WERI-Rb-1 (cell line): Measurements from ENCODE around the gene PCED1B.

Source experiments
- DNase-seq: peaks from one replicate; pipeline ENCODE4 v3.0.0-alpha.2; 2020
- H3K27ac ChIP-seq: fragments of 250-450 bp; sonication (Bioruptor Pico); 2 replicates; pipeline ENCODE4 v1.5.1; 2020; ENCODE audit warnings: mild to moderate bottlenecking, moderate library complexity
- H3K27me3 ChIP-seq: fragments of 250-450 bp; sonication (Bioruptor Pico); 2 replicates; pipeline ENCODE4 v1.5.1; 2021; ENCODE audit warnings: mild to moderate bottlenecking, low read depth, moderate library complexity; ENCODE audit not compliant: insufficient read depth, severe bottlenecking
- H3K36me3 ChIP-seq: fragments of 250-450 bp; sonication (Bioruptor Pico); 2 replicates; pipeline ENCODE4 v1.5.1; 2020; ENCODE audit warnings: mild to moderate bottlenecking, moderate library complexity
- H3K4me3 ChIP-seq: 2 replicates; pipeline ENCODE4 v1.5.1; 2011; ENCODE audit warnings: low read depth, mild to moderate bottlenecking, control low read depth, low read length
- H3K9me3 ChIP-seq: fragments of 250-450 bp; sonication (Bioruptor Pico); 2 replicates; pipeline ENCODE4 v1.5.1; 2021; ENCODE audit warnings: mild to moderate bottlenecking, moderate library complexity; ENCODE audit not compliant: severe bottlenecking
- CTCF ChIP-seq: IDR thresholded peaks from 2 replicates; pipeline ENCODE4 v1.5.1; 2011; ENCODE audit warnings: low read depth, mild to moderate bottlenecking, control low read depth, inconsistent platforms, low read length

PCED1B gene

GRCh38 chr12:47141459-47141858 is 62.0 kb downstream of the PCED1B start:
- no peak for DNase-seq
- H3K9me3 ChIP-seq: no peaks in the 10 kb centered on the region

GRCh38 chr12:47144769-47145168 is 65.3 kb downstream of the PCED1B start:
- DNase-seq: no peak
- TF ChIP-seq CTCF: no peak
- H3K27me3 ChIP-seq: peaks cover 4% of the 10 kb centered on the region
- H3K4me3 ChIP-seq: no peak overlapping the region
- no peak overlapping the region for H3K27ac ChIP-seq
- H3K36me3 ChIP-seq: no peaks in the 10 kb centered on the region
- no peaks in the 10 kb centered on the region for H3K9me3 ChIP-seq

More at GRCh38 chr12:47141459-47141858, 62.0 kb downstream of the PCED1B start:
- TF ChIP-seq CTCF: no peak
- Histone ChIP-seq H3K36me3 (no peaks in the 10 kb centered on the region), H3K27me3 (peaks cover 8% of the 10 kb centered on the region), H3K27ac (no peak overlapping the region), H3K4me3 (no peak overlapping the region)

- DNase-seq: no peak
- Histone ChIP-seq H3K36me3 (no peaks in the 10 kb centered on the region), H3K27me3 (peaks cover 4% of the 10 kb centered on the region), H3K9me3 (no peaks in the 10 kb centered on the region), H3K27ac (no peak overlapping the region), H3K4me3 (no peak overlapping the region)
- TF ChIP-seq CTCF: no peak
These were observed 65.8 kb downstream of the PCED1B start for GRCh38 chr12:47145188-47145587.

GRCh38 chr12:47147739-47148138 is 68.3 kb downstream of the PCED1B start:
- no peak for DNase-seq

GRCh38 chr12:47149146-47149545 is 69.7 kb downstream of the PCED1B start:
- Histone ChIP-seq H3K27ac (no peak overlapping the region), H3K9me3 (no peaks in the 10 kb centered on the region), H3K36me3 (no peaks in the 10 kb centered on the region), H3K27me3 (peaks cover 4% of the 10 kb centered on the region), H3K4me3 (no peak overlapping the region)
- no peak for DNase-seq
- TF ChIP-seq CTCF: no peak

More at GRCh38 chr12:47147739-47148138, 68.3 kb downstream of the PCED1B start:
- Histone ChIP-seq H3K4me3 (no peak overlapping the region), H3K27ac (no peak overlapping the region), H3K9me3 (no peaks in the 10 kb centered on the region), H3K27me3 (peaks cover 4% of the 10 kb centered on the region), H3K36me3 (no peaks in the 10 kb centered on the region)
- TF ChIP-seq CTCF: no peak

GRCh38 chr12:47152095-47152494 is 72.7 kb downstream of the PCED1B start:
- DNase-seq: no peak
- Histone ChIP-seq H3K27me3 (peaks cover 11% of the 10 kb centered on the region), H3K9me3 (no peaks in the 10 kb centered on the region), H3K36me3 (no peaks in the 10 kb centered on the region), H3K4me3 (no peak overlapping the region), H3K27ac (no peak overlapping the region)
- no peak for TF ChIP-seq CTCF
